DND-41 (cell line): Measurements from ENCODE around the gene COL15A1.

Experiments
- CTCF ChIP-seq: IDR thresholded peaks from 2 replicates; pipeline ENCODE4 v1.5.1; 2012; ENCODE audit warnings: borderline replicate concordance, low read length, moderate library complexity, mild to moderate bottlenecking; ENCODE audit not compliant: poor library complexity, severe bottlenecking; ENCODE audit errors: extremely low read depth
- EZH2 ChIP-seq: IDR thresholded peaks from 3 replicates; pipeline ENCODE4 v1.6.1; 2012; ENCODE audit warnings: borderline replicate concordance, low read depth, mild to moderate bottlenecking, moderate library complexity, low read length, inconsistent platforms; ENCODE audit not compliant: severe bottlenecking

- TF ChIP-seq CTCF (no peak), EZH2 (no peak)
Measured at GRCh38 chr9:99105152-99106043, 161.7 kb downstream of the COL15A1 start.
